K562 (cell line): ENCODE data around the gene CAMK1D. TPM values are rescaled to one million over a fixed set of nuclear protein-coding genes. Genes with fewer than 3 reads are reported as not detected.

Experiments
- ATAC-seq: fragments of 200-7000 bp; cut with Tn5 transposase; 3 replicates; pipeline ENCODE4 v1.9.1; 2020; ENCODE audit warnings: moderate library complexity
- BruUV-seq: library from RNA; stranded (reverse); fragments of 400-500 nt; replicated peaks from 2 replicates; lab custom pipeline; 2021; lab: Mats Ljungman, UMichigan
- CTCF ChIA-PET: fragments of 300-600 bp; formaldehyde crosslinking; extraction: SDS; loops from one replicate; lab custom pipeline; 2021; ENCODE audit warnings: low intra/inter-chr PET ratio; lab: Yijun Ruan, JAX
- POLR2A ChIA-PET: fragments of 300-600, 350-650 bp; sonication (Branson Sonifier 250); formaldehyde crosslinking; extraction: SDS; loops from one replicate; lab custom pipeline; 2021; ENCODE audit warnings: antibody characterized with exemption, inconsistent platforms; lab: Yijun Ruan, JAX
- DNase-seq, 4 experiments: peaks; one replicate each; pipeline versions ENCODE4 v3.0.0 to v3.0.0-alpha.2; 2011 to 2018; ENCODE audit warnings: low spot score in 3 of 4, mixed read lengths in 3 of 4; ENCODE audit errors: extremely low read depth in 1 of 4
- FAIRE-seq: peaks from 2 replicates; lab custom pipeline; 2011; peaks lifted over from hg19 to GRCh38; lab: Jason Lieb, UNC
- H2AFZ ChIP-seq: 2 replicates; pipeline ENCODE4 v1.6.0; 2011; ENCODE audit warnings: low read depth, low read length, control low read depth, inconsistent platforms
- H3K27ac ChIP-seq: fragments of 200-600 bp; 3 replicates; pipeline ENCODE4 v1.8.0; 2011; ENCODE audit warnings: low read depth, mild to moderate bottlenecking, control low read depth, inconsistent platforms, low read length, moderate library complexity, mixed read lengths; ENCODE audit errors: extremely low read depth
- H3K27me3 ChIP-seq, 2 experiments: fragments of 300-600 bp in 1 of 2; 2 replicates in 1 of 2; 3 replicates in 1 of 2; pipeline versions ENCODE4 v1.6.0 to v1.8.0; 2011; ENCODE audit warnings: inconsistent platforms in 2 of 2, low read length in 2 of 2, mild to moderate bottlenecking in 1 of 2, mixed read lengths in 1 of 2, moderate library complexity in 1 of 2; ENCODE audit not compliant: control insufficient read depth in 2 of 2, insufficient read depth in 2 of 2
- H3K36me3 ChIP-seq: fragments of 300-600 bp; 3 replicates; pipeline ENCODE4 v1.8.0; 2011; ENCODE audit warnings: mild to moderate bottlenecking, low read length, inconsistent platforms; ENCODE audit not compliant: control insufficient read depth, insufficient read depth
- H3K4me1 ChIP-seq, 2 experiments: fragments of 200-600 bp in 1 of 2; replicated peaks in 1 of 2; 2 replicates in 1 of 2; 3 replicates in 1 of 2; pipeline versions ENCODE4 v1.5.1 to v1.8.0; 2011; ENCODE audit warnings: inconsistent platforms in 2 of 2, low read length in 2 of 2, mild to moderate bottlenecking in 1 of 2, mixed read lengths in 1 of 2, moderate library complexity in 1 of 2; ENCODE audit not compliant: control insufficient read depth in 2 of 2, insufficient read depth in 2 of 2
- H3K4me2 ChIP-seq: 2 replicates; pipeline ENCODE4 v1.6.1; 2011; ENCODE audit warnings: low read length, control low read depth, inconsistent platforms, mixed read lengths; ENCODE audit not compliant: insufficient read depth
- H3K4me3 ChIP-seq: fragments of 200-600 bp; sonication (generic), shearing (Covaris generic); 2 replicates; pipeline ENCODE4 v1.5.1; 2016; ENCODE audit warnings: control low read depth, inconsistent platforms
- H3K79me2 ChIP-seq: fragments of 200-600 bp; 3 replicates; pipeline ENCODE4 v1.8.0; 2011; ENCODE audit warnings: low read length, inconsistent platforms; ENCODE audit not compliant: control insufficient read depth, insufficient read depth
- H3K9ac ChIP-seq, 2 experiments: 2 replicates each; pipeline versions ENCODE4 v1.6.0 to v1.6.1; 2011; ENCODE audit warnings: low read depth in 2 of 2, low read length in 2 of 2, control low read depth in 1 of 2, inconsistent platforms in 1 of 2, mild to moderate bottlenecking in 1 of 2, mixed read lengths in 1 of 2; ENCODE audit not compliant: insufficient read depth in 1 of 2
- H3K9me1 ChIP-seq: one replicate; pipeline ENCODE4 v1.6.0; 2011; ENCODE audit warnings: inconsistent platforms, mild to moderate bottlenecking, low read length, moderate library complexity; ENCODE audit not compliant: control insufficient read depth, insufficient read depth
- H3K9me3 ChIP-seq: replicated peaks from 2 replicates; pipeline ENCODE4 v1.5.1; 2011; ENCODE audit warnings: low read depth, low read length, inconsistent platforms; ENCODE audit not compliant: control insufficient read depth, insufficient read depth
- H4K20me1 ChIP-seq: replicated peaks from 2 replicates; pipeline ENCODE4 v1.6.1; 2011; ENCODE audit warnings: low read length, inconsistent platforms, mixed read lengths; ENCODE audit not compliant: control insufficient read depth, insufficient read depth
- CBFA2T3 ChIP-seq: fragments of 450-650 bp; IDR thresholded peaks from 2 replicates; pipeline ENCODE4 v1.6.1; 2017
- CBFB ChIP-seq: sonication (generic); formaldehyde crosslinking; IDR thresholded peaks from 2 replicates; pipeline ENCODE4 v1.4.0; 2020; ENCODE audit warnings: mild to moderate bottlenecking, missing genetic modification reagents
- CLOCK ChIP-seq: fragments of 250-450 bp; sonication (Bioruptor Pico); IDR thresholded peaks from 2 replicates; pipeline ENCODE4 v1.4.0; 2020; ENCODE audit warnings: mild to moderate bottlenecking, moderate library complexity, borderline replicate concordance
- DEAF1 ChIP-seq: fragments of 450-650 bp; formaldehyde crosslinking; IDR thresholded peaks from 2 replicates; pipeline ENCODE4 v1.4.0; 2020; ENCODE audit warnings: mild to moderate bottlenecking, moderate library complexity
- IRF2 ChIP-seq: sonication (generic); formaldehyde crosslinking; IDR thresholded peaks from 2 replicates; pipeline ENCODE4 v1.8.1; 2022; ENCODE audit warnings: mild to moderate bottlenecking, missing genetic modification reagents
- MAFK ChIP-seq: IDR thresholded peaks from 2 replicates; pipeline ENCODE4 v1.6.1; 2011; ENCODE audit warnings: low read length, improper control_type of control experiment
- MECOM ChIP-seq: fragments of 250-450 bp; sonication (Bioruptor Pico); IDR thresholded peaks from 2 replicates; pipeline ENCODE4 v1.8.0; 2022; ENCODE audit warnings: inconsistent platforms
- POLR2B ChIP-seq: fragments of 450-650 bp; IDR thresholded peaks from 2 replicates; pipeline ENCODE4 v1.6.1; 2018; ENCODE audit warnings: low read depth; ENCODE audit not compliant: partially characterized antibody
- RFX5 ChIP-seq: IDR thresholded peaks from 2 replicates; pipeline ENCODE4 v1.6.1; 2011; ENCODE audit warnings: low read depth, mild to moderate bottlenecking, improper control_type of control experiment, low read length
- SPI1 ChIP-seq: IDR thresholded peaks from 2 replicates; pipeline ENCODE4 v1.6.1; 2011; ENCODE audit warnings: low read depth, low read length, control low read depth, borderline replicate concordance
- SRF ChIP-seq, 2 experiments: fragments of 250-450, 450-650 bp in 1 of 2; sonication (Bioruptor Pico) in 1 of 2; sonication (generic) in 1 of 2; formaldehyde crosslinking; IDR thresholded peaks; 2 replicates each; pipeline versions ENCODE4 v1.5.0 to v1.5.1; 2020 to 2022; ENCODE audit warnings: mild to moderate bottlenecking in 1 of 2, missing genetic modification reagents in 1 of 2
- WHSC1 ChIP-seq: IDR thresholded peaks from one replicate; pipeline ENCODE4 v1.6.1; 2012; ENCODE audit warnings: low read length, control low read depth, inconsistent platforms
- ZBED1 ChIP-seq: IDR thresholded peaks from 2 replicates; pipeline ENCODE4 v1.6.1; 2014
- WGBS: fragments of 100-300 bp; shearing (Covaris generic); methylation state at CpG from one replicate; pipeline ENCODE4 v1.1.6; 2016; ENCODE audit warnings: low coverage, mixed read lengths; ENCODE audit not compliant: insufficient coverage; ENCODE audit errors: missing lambda C conversion rate; 5-methylcytosine and 5-hydroxymethylcytosine counted together
- in situ Hi-C: fragments of 300-500 bp; cut with MboI; formaldehyde crosslinking; loops from 4 replicates; pipeline ENCODE4 v1.15.0; 2018; ENCODE audit warnings: inconsistent platforms, mixed read lengths
- intact Hi-C: fragments of 100-400 bp; cut with micrococcal nuclease; formaldehyde crosslinking; loops from 2 replicates; pipeline ENCODE4 v1.14.2; 2022
- polyA plus RNA-seq, 8 experiments: library from polyadenylated mRNA; depleted of rRNA in 4 of 8; stranded (reverse) in 5 of 8; unstranded in 3 of 8; fragments of >200 nt; fragmentation: Nextera tagmentation in 2 of 8; fragmentation: Illumina TruSeq in 1 of 8; extraction: Ambion mirVana in 2 of 8; extraction: Trizol in 1 of 8; gene quantifications; 2 replicates each; pipeline versions ENCODE4 v1.2.1 to v1.2.3, GENCODE V29; 2011 to 2014; ENCODE audit warnings: inconsistent platforms in 1 of 8, missing spikeins in 1 of 8
- total RNA-seq, 7 experiments: library from RNA; depleted of rRNA in 6 of 7; stranded (reverse); fragments of >200 nt in 6 of 7; fragmentation: Illumina TruSeq in 2 of 7; extraction: Trizol in 2 of 7; gene quantifications; 2 replicates each; pipeline versions ENCODE4 v1.2.1 to v1.2.3, GENCODE V29; 2011 to 2021; ENCODE audit warnings: low replicate concordance in 1 of 7

CAMK1D gene
- total and polyA plus RNA-seq, 9 of the 15 experiments (the other 6 are each of a cell fraction or from before 2014, with no cell fraction given) = 0.12 to 0.24 (median 0.20) TPM; not detected in 5

- Histone ChIP-seq H3K79me2 (no peaks in the 10 kb centered on the region), H4K20me1 (no peaks in the 10 kb centered on the region), H3K9ac (no peak overlapping the region), H3K4me3 (no peak overlapping the region), H3K4me1 (no peaks in the 10 kb centered on the region), H3K9me1 (no peaks in the 10 kb centered on the region), H3K36me3 (no peaks in the 10 kb centered on the region), H3K4me2 (no peak overlapping the region), H3K27me3 (peaks cover 6 to 19% of the 10 kb centered on the region in 2 experiments; a peak in 2 of 5 replicates), H3K27ac (no peak overlapping the region), H3K9me3 (no peaks in the 10 kb centered on the region), H2AFZ (no peak overlapping the region)
- in situ Hi-C loops = no loop called here
- ATAC-seq (no peak), DNase-seq (no peak), FAIRE-seq (no peak)
- 0% methylated on average over 1 of the region's 1 CpG for WGBS
- intact Hi-C loops = loop anchor here (10.0 kb wide), 2 partner anchors 123 to 293 kb away; no protein-coding TSS in a partner anchor
- TF ChIP-seq CBFB (CRISPR knock-in tag) (no peak), CBFA2T3 (no peak), POLR2B (no peak), RFX5 (no peak)
- CTCF ChIA-PET = interaction anchor here (0.6 to 1.3 kb wide), 2 partner anchors 293 to 1016 kb away, joined by 3 to 4 read pairs; no protein-coding TSS in a partner anchor
- no TSS peak for BruUV-seq
- POLR2A ChIA-PET = interaction anchor here (1.7 kb wide), 1 partner anchor 19 kb away, joined by 5 read pairs; no protein-coding TSS in a partner anchor
These were observed 432.6 kb downstream of the CAMK1D start for GRCh38 chr10:12781976-12782375.

- intact Hi-C loops = loop anchor here (10.0 kb wide), 2 partner anchors 122 to 292 kb away; no protein-coding TSS in a partner anchor
- no peak overlapping the region for H3K4me3 ChIP-seq
- POLR2A ChIA-PET = interaction anchor here (0.9 to 1.7 kb wide), 2 partner anchors 16 to 19 kb away, joined by 3 to 5 read pairs; no protein-coding TSS in a partner anchor
- TF ChIP-seq ZBED1 (no peak), MECOM (CRISPR knock-in tag) (no peak), SPI1 (peak; percentile 66; the same call in 1 of the 2 replicates), IRF2 (CRISPR knock-in tag) (no peak), WHSC1 (no peak), CLOCK (CRISPR knock-in tag) (no peak), SRF (CRISPR knock-in tag; IDR thresholded peaks at IDR 0.05) (no peak), MAFK (no peak), DEAF1 (0 out of 2 replicates have a peak, but pooled peaks have one; percentile 9)
These were observed 433.2 kb downstream of the CAMK1D start for GRCh38 chr10:12782537-12782936.

More at GRCh38 chr10:12782537-12782936, 433.2 kb downstream of the CAMK1D start:
- Histone ChIP-seq H2AFZ (peak overlapping the region; percentile 68; the same call in 1 of the 2 replicates), H3K9me3 (no peaks in the 10 kb centered on the region), H3K9ac (no peak overlapping the region), H4K20me1 (no peaks in the 10 kb centered on the region), H3K9me1 (no peaks in the 10 kb centered on the region), H3K4me2 (no peak overlapping the region), H3K36me3 (no peaks in the 10 kb centered on the region), H3K27me3 (peaks cover 6 to 24% of the 10 kb centered on the region in 2 experiments; a peak in 3 of 5 replicates), H3K27ac (no peak overlapping the region), H3K4me1 (no peaks in the 10 kb centered on the region), H3K79me2 (no peaks in the 10 kb centered on the region)
- BruUV-seq = no TSS peak
- in situ Hi-C loops = no loop called here
- ATAC-seq = peak; percentile 81
- DNase-seq = peak; percentile 63 to 77 (median 68)
- CTCF ChIA-PET = interaction anchor here (0.6 to 1.3 kb wide), 2 partner anchors 293 to 1016 kb away, joined by 3 to 4 read pairs; no protein-coding TSS in a partner anchor
- FAIRE-seq = peak; percentile 93
- WGBS = 33% methylated on average over 8 of the region's 8 CpGs
